PFSK-1 (cell line): ENCODE results near the gene BAZ2B.

Experiments
- FOXP2 ChIP-seq: optimal IDR thresholded peaks from 2 replicates; pipeline ENCODE3; 2011; ENCODE audit warnings: borderline replicate concordance, control low read depth, inconsistent platforms; ENCODE audit not compliant: insufficient read depth; ENCODE audit errors: extremely low read length, extremely low read depth
- POLR2AphosphoS5 ChIP-seq: IDR thresholded peaks from 2 replicates; pipeline ENCODE4 v1.6.1; 2012; ENCODE audit warnings: low read depth, mild to moderate bottlenecking, control low read depth, low read length, moderate library complexity
- REST ChIP-seq, 2 experiments: IDR thresholded peaks; 2 replicates each; pipeline versions ENCODE4 v1.6.1 to v1.8.0; 2011 to 2012; ENCODE audit warnings: low read depth in 2 of 2, low read length in 2 of 2, control low read depth in 1 of 2, inconsistent platforms in 1 of 2, mild to moderate bottlenecking in 1 of 2, moderate library complexity in 1 of 2; ENCODE audit not compliant: insufficient read depth in 1 of 2
- SIN3A ChIP-seq: IDR thresholded peaks from 2 replicates; pipeline ENCODE4 v1.6.1; 2012; ENCODE audit warnings: mild to moderate bottlenecking, low read length, moderate library complexity, borderline replicate concordance; ENCODE audit not compliant: insufficient read depth
- TAF1 ChIP-seq: IDR thresholded peaks from 2 replicates; pipeline ENCODE4 v1.6.1; 2012; ENCODE audit warnings: low read length, control low read depth, borderline replicate concordance; ENCODE audit not compliant: insufficient read depth

The BAZ2B gene

DNA sequence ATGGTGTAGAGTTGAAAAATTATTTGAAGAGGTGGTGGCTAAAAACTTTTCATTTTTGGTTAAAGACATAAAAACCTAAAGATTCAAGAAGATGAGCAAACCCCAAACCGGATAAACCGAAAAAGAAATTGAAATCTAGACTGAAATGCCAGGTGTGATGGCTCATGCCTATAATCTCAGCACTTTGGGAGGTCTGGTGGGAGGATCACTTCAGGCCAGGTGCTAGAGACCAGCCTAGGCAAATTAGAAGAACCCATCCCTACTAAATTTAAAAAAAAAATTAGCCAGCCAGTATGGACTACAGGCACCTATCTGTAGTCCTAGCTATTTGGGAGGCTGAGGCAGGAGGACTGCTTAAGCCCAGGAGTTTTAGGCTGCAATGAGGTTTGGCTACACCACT lies 126.9 kb downstream of the BAZ2B start:
- TF ChIP-seq FOXP2 (no peak), POLR2AphosphoS5 (no peak), REST (IDR thresholded peaks at IDR 0.05; ENCODE audit: insufficient read depth in 1 of 2, low read depth in 2 of 2, low read length in 2 of 2) (no peak), SIN3A (no peak), TAF1 (no peak)

DNA sequence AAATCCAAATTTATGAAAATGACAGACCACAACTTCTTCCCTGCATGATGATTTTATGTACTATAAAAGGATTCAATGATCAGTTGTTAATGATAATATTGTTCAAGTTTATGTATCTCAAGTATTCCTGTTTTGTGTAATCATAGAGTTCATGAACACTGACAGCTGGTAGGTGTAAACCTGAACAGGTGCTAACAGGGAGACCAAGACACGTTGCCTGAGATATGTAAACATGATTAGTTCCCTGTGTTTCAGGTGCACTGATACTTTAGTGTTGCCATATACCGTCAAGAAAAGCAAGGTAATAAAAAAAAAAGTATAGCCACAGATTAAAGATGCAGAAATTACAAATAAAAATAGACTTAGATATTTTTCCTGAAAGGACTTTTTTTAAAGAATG lies 131.8 kb downstream of the BAZ2B start:
- TF ChIP-seq TAF1 (no peak), POLR2AphosphoS5 (no peak), SIN3A (no peak), FOXP2 (no peak), REST (IDR thresholded peaks at IDR 0.05; ENCODE audit: insufficient read depth in 1 of 2, low read depth in 2 of 2, low read length in 2 of 2) (no peak)

DNA sequence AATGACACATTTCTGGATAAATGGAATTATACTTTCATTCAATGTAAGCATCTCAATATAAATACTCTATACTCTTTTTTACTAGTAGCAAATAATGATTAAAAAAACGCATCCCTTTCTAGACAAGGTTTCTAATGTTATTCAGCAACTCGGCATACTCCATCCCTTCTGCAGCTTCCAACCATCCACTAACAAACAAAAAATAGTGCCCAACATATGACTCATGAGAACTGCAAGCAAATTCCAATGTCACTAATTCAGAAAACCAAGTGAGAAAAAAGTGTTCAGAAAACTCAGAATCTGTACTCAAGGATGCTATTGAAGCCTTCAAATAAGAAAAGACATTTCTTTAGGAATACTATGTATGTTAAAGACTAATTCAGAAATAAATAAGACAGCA lies 140.0 kb downstream of the BAZ2B start:
- TF ChIP-seq POLR2AphosphoS5 (no peak), TAF1 (no peak), SIN3A (no peak), REST (IDR thresholded peaks at IDR 0.05; ENCODE audit: insufficient read depth in 1 of 2, low read depth in 2 of 2, low read length in 2 of 2) (no peak), FOXP2 (no peak)

GRCh38 chr2:159475793-159476192 lies 140.6 kb downstream of the BAZ2B start:
- TF ChIP-seq POLR2AphosphoS5 (no peak), REST (IDR thresholded peaks at IDR 0.05; ENCODE audit: insufficient read depth in 1 of 2, low read depth in 2 of 2, low read length in 2 of 2) (no peak), TAF1 (no peak), FOXP2 (no peak), SIN3A (no peak)

DNA sequence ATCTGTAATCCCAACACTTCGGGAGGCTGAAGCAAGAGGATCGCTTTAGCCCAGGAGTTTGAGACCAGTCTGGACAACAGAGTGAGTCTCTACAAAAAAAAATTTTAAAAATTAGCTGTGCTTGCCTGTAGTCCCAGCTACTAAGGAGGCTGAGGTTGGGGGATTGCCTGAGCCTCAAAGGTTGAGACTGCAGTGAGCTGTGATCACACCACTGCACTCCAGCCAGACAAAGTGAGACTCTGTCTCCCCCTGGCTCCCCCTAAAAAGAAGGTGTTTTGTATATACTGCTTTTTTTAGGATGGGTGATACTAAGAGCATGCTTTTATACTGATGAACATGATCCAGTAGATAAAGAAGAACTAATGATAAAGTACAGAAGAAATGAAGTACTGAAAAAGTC lies 145.0 kb downstream of the BAZ2B start:
- TF ChIP-seq FOXP2 = no peak
- no peak for TF ChIP-seq POLR2AphosphoS5
- TF ChIP-seq SIN3A = no peak
- TF ChIP-seq REST (IDR thresholded peaks at IDR 0.05; ENCODE audit: insufficient read depth in 1 of 2, low read depth in 2 of 2, low read length in 2 of 2) = no peak
- TF ChIP-seq TAF1 = no peak
